ENCODE measurements around the gene PTPRC. TPM values are rescaled to one million over a fixed set of nuclear protein-coding genes. Genes with fewer than 3 reads are reported as not detected.

Gene PTPRC
- total and polyA plus RNA-seq, 8 donors: 0.59 to 20.5 (median 2.7) TPM

- Histone ChIP-seq H3K4me3 (no peak overlapping the region), H3K27me3 (no peaks in the 10 kb centered on the region), H3K36me3 (no peaks in the 10 kb centered on the region), H3K27ac (no peak overlapping the region), H3K9me3 (no peaks in the 10 kb centered on the region), H3K4me1 (no peaks in the 10 kb centered on the region)
- intact Hi-C loops (cut with DNase I): no loop called here
- FAIRE-seq (no peak), ATAC-seq (no peak), DNase-seq (no peak)
- whole genome bisulfite sequencing, 2 donors: 46 to 64% methylated on average over 3 of the region's 3 CpGs
- no peak for TF ChIP-seq CTCF (IDR thresholded peaks at IDR 0.05)
These were observed 11.3 kb upstream of the PTPRC start for GRCh38 chr1:198627436-198628066.

- no peak for ATAC-seq
- Histone ChIP-seq H3K4me3 (no peak overlapping the region), H3K9me3 (no peaks in the 10 kb centered on the region), H3K27me3 (no peaks in the 10 kb centered on the region), H3K27ac (no peak overlapping the region), H3K36me3 (no peaks in the 10 kb centered on the region), H3K4me1 (no peaks in the 10 kb centered on the region)
- intact Hi-C loops (cut with DNase I): no loop called here
- FAIRE-seq: no peak
- no peak for TF ChIP-seq CTCF (IDR thresholded peaks at IDR 0.05)
- no peak for DNase-seq
These were observed 10.8 kb upstream of the PTPRC start for GRCh38 chr1:198628067-198628455.

- intact Hi-C loops (cut with DNase I): no loop called here
These were observed 9.2 kb upstream of the PTPRC start for GRCh38 chr1:198629610-198630009.

GRCh38 chr1:198630863-198631262 is 8.0 kb upstream of the PTPRC start:
- Histone ChIP-seq H3K4me1 (no peaks in the 10 kb centered on the region), H3K36me3 (no peaks in the 10 kb centered on the region), H3K27ac (no peak overlapping the region), H3K27me3 (no peaks in the 10 kb centered on the region), H3K4me3 (no peak overlapping the region), H3K9me3 (no peaks in the 10 kb centered on the region)
- DNase-seq (no peak), FAIRE-seq (no peak), ATAC-seq (no peak)
- no peak for TF ChIP-seq CTCF (IDR thresholded peaks at IDR 0.05)
- 66 to 80% methylated on average over 1 of the region's 1 CpG for WGBS, 2 donors
- intact Hi-C loops (cut with DNase I): no loop called here

More at GRCh38 chr1:198629610-198630009, 9.2 kb upstream of the PTPRC start:
- ATAC-seq (no peak), DNase-seq (no peak), FAIRE-seq (no peak)
- no peaks in the 10 kb centered on the region for H3K27me3 ChIP-seq
- no peaks in the 10 kb centered on the region for H3K4me1 ChIP-seq
- H3K27ac ChIP-seq: no peak overlapping the region
- no peak for TF ChIP-seq CTCF (IDR thresholded peaks at IDR 0.05)
- no peak overlapping the region for H3K4me3 ChIP-seq
- H3K36me3 ChIP-seq: no peaks in the 10 kb centered on the region
- no peaks in the 10 kb centered on the region for H3K9me3 ChIP-seq

GRCh38 chr1:198631292-198631691 is 7.5 kb upstream of the PTPRC start:
- no peak for FAIRE-seq
- TF ChIP-seq CTCF (IDR thresholded peaks at IDR 0.05): no peak
- Histone ChIP-seq H3K27me3 (no peaks in the 10 kb centered on the region), H3K4me1 (no peaks in the 10 kb centered on the region), H3K9me3 (no peaks in the 10 kb centered on the region), H3K36me3 (no peaks in the 10 kb centered on the region), H3K4me3 (no peak overlapping the region), H3K27ac (no peak overlapping the region)
- DNase-seq: no peak
- no peak for ATAC-seq
- WGBS, 2 donors: 89 to 96% methylated on average over 1 of the region's 1 CpG
- intact Hi-C loops (cut with DNase I): no loop called here
